Measurements from ENCODE around the gene SHH.

GRCh38 chr7:155803418-155804376, 8.6 kb downstream of the SHH start:
- TF ChIP-seq ZNF274 (IDR thresholded peaks at IDR 0.05; ENCODE audit: low read depth, low read length): no peak
- peak; percentile 56 for TF ChIP-seq SUZ12 (IDR thresholded peaks at IDR 0.05; ENCODE audit: extremely low read depth, insufficient read depth, insufficient read length)
